ENCODE measurements around the gene HYDIN.

DNA sequence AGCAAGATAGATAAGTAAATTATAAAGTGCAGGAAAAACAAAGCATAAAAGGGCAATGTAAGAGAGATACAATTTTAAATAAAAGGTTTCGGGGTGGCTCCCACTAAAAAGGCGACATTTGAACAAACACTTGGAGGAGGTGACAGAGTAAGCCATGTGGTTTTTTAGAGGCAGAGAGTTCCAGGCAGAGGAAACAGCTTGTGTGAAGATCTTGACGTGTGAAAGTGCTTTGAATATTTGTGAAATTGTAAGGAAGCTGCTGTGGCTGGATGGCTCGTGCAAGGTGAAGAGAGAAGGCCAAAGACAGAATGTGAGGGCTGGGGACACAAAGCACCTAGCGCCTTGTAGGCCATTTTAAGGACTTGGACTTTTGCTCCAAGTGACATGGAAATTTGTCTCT, 28.6 kb upstream of the HYDIN start:
- TF ChIP-seq, protein P1, sequence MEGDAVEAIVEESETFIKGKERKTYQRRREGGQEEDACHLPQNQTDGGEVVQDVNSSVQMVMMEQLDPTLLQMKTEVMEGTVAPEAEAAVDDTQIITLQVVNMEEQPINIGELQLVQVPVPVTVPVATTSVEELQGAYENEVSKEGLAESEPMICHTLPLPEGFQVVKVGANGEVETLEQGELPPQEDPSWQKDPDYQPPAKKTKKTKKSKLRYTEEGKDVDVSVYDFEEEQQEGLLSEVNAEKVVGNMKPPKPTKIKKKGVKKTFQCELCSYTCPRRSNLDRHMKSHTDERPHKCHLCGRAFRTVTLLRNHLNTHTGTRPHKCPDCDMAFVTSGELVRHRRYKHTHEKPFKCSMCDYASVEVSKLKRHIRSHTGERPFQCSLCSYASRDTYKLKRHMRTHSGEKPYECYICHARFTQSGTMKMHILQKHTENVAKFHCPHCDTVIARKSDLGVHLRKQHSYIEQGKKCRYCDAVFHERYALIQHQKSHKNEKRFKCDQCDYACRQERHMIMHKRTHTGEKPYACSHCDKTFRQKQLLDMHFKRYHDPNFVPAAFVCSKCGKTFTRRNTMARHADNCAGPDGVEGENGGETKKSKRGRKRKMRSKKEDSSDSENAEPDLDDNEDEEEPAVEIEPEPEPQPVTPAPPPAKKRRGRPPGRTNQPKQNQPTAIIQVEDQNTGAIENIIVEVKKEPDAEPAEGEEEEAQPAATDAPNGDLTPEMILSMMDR (IDR thresholded peaks at IDR 0.05): no peak
- TF ChIP-seq BHLHE40 (IDR thresholded peaks at IDR 0.05; ENCODE audit: low read depth, low read length) (no peak), SMC3 (IDR thresholded peaks at IDR 0.05) (no peak), RAD21 (conservative IDR thresholded peaks at IDR 0.05 in 1 of 2, IDR thresholded peaks at IDR 0.05 in 1 of 2) (no peak)

Data from A549 (cell line).